Esophagus squamous epithelium (tissue), 5 donors: Measurements from ENCODE around the gene BTBD8. TPM values are rescaled to one million over a fixed set of nuclear protein-coding genes. Genes with fewer than 3 reads are reported as not detected.

Source experiments
- DNase-seq: peaks from one replicate; lab custom pipeline; 2025; lab: John Stamatoyannopoulos, UW
- H3K27ac ChIP-seq, 4 donors: fragments of 200-600 bp; sonication (generic); one replicate each; pipeline ENCODE4 v1.5.1; 2016 to 2019; ENCODE audit warnings: mild to moderate bottlenecking in 1 of 4
- H3K27me3 ChIP-seq, 4 donors: fragments of 200-600 bp; sonication (generic); 1 replicate in 3 of 4; 2 replicates in 1 of 4; pipeline versions ENCODE4 v1.5.1 to v1.6.0; 2017 to 2021; ENCODE audit warnings: antibody characterized with exemption in 1 of 4
- H3K36me3 ChIP-seq, 3 donors: fragments of 200-600 bp; sonication (generic); one replicate each; pipeline ENCODE4 v1.5.1; 2016 to 2019
- H3K4me1 ChIP-seq, 3 donors: fragments of 200-600 bp; sonication (generic); one replicate each; pipeline ENCODE4 v1.5.1; 2017 to 2019
- H3K4me3 ChIP-seq, 4 donors: fragments of 200-600 bp; sonication (generic); 1 replicate in 3 of 4; 2 replicates in 1 of 4; pipeline ENCODE4 v1.5.1; 2016 to 2019; ENCODE audit warnings: mild to moderate bottlenecking in 2 of 4, moderate library complexity in 1 of 4
- H3K9me3 ChIP-seq, 3 donors: fragments of 200-600 bp; sonication (generic); one replicate each; pipeline ENCODE4 v1.5.1; 2016 to 2019
- CTCF ChIP-seq, 6 experiments: fragments of 450-650 bp in 4 of 6; fragments of 200-600 bp in 2 of 6; sonication (generic) in 2 of 6; IDR thresholded peaks; one replicate each; pipeline ENCODE4 v1.5.1; 2016 to 2019; ENCODE audit warnings: antibody characterized with exemption in 6 of 6, mild to moderate bottlenecking in 4 of 6, moderate library complexity in 4 of 6
- POLR2A ChIP-seq, 4 donors: fragments of 450-650 bp; IDR thresholded peaks; one replicate each; pipeline ENCODE4 v1.6.1; 2017; ENCODE audit warnings: antibody characterized with exemption in 4 of 4, mild to moderate bottlenecking in 4 of 4, moderate library complexity in 3 of 4
- WGBS, 2 donors: methylation state at CpG; one replicate each; pipeline ENCODE4 v1.1.5; 2018; 5-methylcytosine and 5-hydroxymethylcytosine counted together
- intact Hi-C: fragments of 100-400 bp; cut with DNase I; formaldehyde crosslinking; loops from one replicate; pipeline ENCODE4 v1.15.0; 2022
- total RNA-seq, 4 donors: library from RNA; depleted of rRNA; stranded (reverse); fragments of >200 nt; gene quantifications; one replicate each; pipeline ENCODE4 v1.1.0, GENCODE V29; 2016
- donor health status: DM: yes; HTN: yes; CAD: no.

Gene BTBD8
- total RNA-seq, 4 donors from 2014 or later: 0.83 to 4.0 (median 2.7) TPM

- WGBS, 2 donors: 75 to 86% methylated on average over 3 of the region's 3 CpGs
- H3K27me3 ChIP-seq: no peaks in the 10 kb centered on the region
- no peak for DNase-seq
- TF ChIP-seq CTCF (IDR thresholded peaks at IDR 0.05): no peak
- TF ChIP-seq POLR2A (IDR thresholded peaks at IDR 0.05): no peak
- H3K4me1 ChIP-seq: no peaks in the 10 kb centered on the region
- intact Hi-C loops: no loop called here
- peaks cover 0 to 24% (median 0%) of the 10 kb centered on the region in 3 donors for H3K36me3 ChIP-seq
- H3K4me3 ChIP-seq: no peak overlapping the region
- no peaks in the 10 kb centered on the region for H3K9me3 ChIP-seq
- no peak overlapping the region for H3K27ac ChIP-seq
Measured at GRCh38 chr1:92105546-92106081, 25.5 kb downstream of the BTBD8 start.

DNA sequence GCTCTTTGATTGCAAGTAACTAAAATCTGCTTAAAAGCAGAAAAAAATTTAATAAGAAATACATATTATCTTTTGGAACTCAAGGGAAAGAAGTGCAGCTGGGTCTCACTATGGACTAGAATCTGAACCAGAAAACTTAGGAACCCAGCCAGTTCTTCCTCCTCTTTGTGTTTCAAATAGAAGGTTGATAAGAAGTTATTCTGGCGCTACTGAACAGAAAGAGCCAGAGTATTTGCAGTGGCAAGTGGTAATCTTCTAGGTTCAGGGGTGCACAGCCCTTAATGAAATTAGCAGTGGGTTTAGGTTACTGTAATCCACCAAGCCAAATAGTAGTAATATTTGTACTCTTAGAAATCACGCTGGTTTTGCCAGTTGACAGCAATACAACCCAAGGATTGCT lies 28.5 kb downstream of the BTBD8 start:
- no peak for TF ChIP-seq CTCF (IDR thresholded peaks at IDR 0.05)
- no peak for TF ChIP-seq POLR2A (IDR thresholded peaks at IDR 0.05)
- intact Hi-C loops: no loop called here
- Histone ChIP-seq H3K9me3 (no peaks in the 10 kb centered on the region), H3K4me3 (no peak overlapping the region), H3K27me3 (no peaks in the 10 kb centered on the region), H3K27ac (no peak overlapping the region), H3K4me1 (no peaks in the 10 kb centered on the region), H3K36me3 (peaks cover 0 to 4% (median 0%) of the 10 kb centered on the region in 3 donors)
- 91 to 93% methylated on average over 2 of the region's 2 CpGs for WGBS, 2 donors
- no peak for DNase-seq

DNA sequence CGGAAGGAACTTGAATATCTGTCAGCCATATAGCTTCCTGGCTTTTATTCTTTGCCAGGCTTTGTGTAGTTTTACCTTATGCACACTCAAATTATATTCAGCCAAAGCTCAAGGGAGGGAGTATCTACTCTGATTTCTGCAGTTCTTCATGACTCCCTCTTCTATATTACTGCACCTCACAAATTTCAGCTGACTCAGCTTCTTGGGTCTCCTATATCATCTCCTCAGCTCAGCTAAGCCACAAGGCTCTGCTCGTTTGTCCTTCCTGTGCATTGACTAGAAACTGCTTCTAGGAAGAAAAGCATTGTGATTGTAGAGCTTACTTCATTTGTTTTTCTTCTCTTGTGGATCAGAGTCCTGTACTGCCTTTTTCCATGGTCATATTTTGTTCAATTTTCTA lies 37.4 kb downstream of the BTBD8 start:
- Histone ChIP-seq H3K4me1 (no peaks in the 10 kb centered on the region), H3K27me3 (no peaks in the 10 kb centered on the region), H3K36me3 (no peaks in the 10 kb centered on the region), H3K27ac (no peak overlapping the region), H3K4me3 (no peak overlapping the region), H3K9me3 (no peaks in the 10 kb centered on the region)
- no peak for TF ChIP-seq CTCF (IDR thresholded peaks at IDR 0.05)
- TF ChIP-seq POLR2A (IDR thresholded peaks at IDR 0.05): no peak
- intact Hi-C loops: no loop called here
- WGBS, 2 donors: 18 to 59% methylated on average over 2 of the region's 2 CpGs
- DNase-seq: no peak

DNA sequence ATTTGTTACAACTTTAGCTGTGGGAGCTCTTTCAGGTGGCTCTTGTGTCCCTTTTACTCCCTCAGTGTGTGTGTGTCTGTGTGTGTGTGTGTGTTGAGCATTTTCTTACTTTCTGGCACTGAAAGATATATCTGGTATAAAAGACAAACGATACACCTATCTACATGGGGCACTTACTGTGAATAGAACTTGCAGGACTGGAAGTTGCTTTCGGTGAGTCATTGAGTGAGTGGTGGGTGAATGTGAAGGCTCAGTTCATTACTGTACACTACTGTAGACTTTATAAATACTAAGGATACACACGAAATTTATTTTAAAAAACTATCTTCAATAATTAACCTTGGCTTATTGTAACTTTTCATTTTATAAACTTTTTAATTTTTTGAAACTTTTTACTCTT lies 38.7 kb downstream of the BTBD8 start:
- no peaks in the 10 kb centered on the region for H3K27me3 ChIP-seq
- TF ChIP-seq CTCF (IDR thresholded peaks at IDR 0.05) (no peak), POLR2A (IDR thresholded peaks at IDR 0.05) (no peak)
- no peaks in the 10 kb centered on the region for H3K9me3 ChIP-seq
- 49 to 50% methylated on average over 3 of the region's 3 CpGs for WGBS, 2 donors
- no peaks in the 10 kb centered on the region for H3K36me3 ChIP-seq
- intact Hi-C loops: no loop called here
- H3K4me3 ChIP-seq: no peak overlapping the region
- no peak overlapping the region for H3K27ac ChIP-seq
- H3K4me1 ChIP-seq: no peaks in the 10 kb centered on the region
- no peak for DNase-seq

- Histone ChIP-seq H3K36me3 (no peaks in the 10 kb centered on the region), H3K9me3 (no peaks in the 10 kb centered on the region), H3K4me1 (no peaks in the 10 kb centered on the region), H3K27me3 (no peaks in the 10 kb centered on the region), H3K4me3 (no peak overlapping the region), H3K27ac (no peak overlapping the region)
- WGBS, 2 donors: 43 to 56% methylated on average over 3 of the region's 3 CpGs
- no peak for TF ChIP-seq CTCF (IDR thresholded peaks at IDR 0.05)
- TF ChIP-seq POLR2A (IDR thresholded peaks at IDR 0.05): no peak
- intact Hi-C loops: no loop called here
- DNase-seq: no peak
Measured at GRCh38 chr1:92123868-92124267, 43.7 kb downstream of the BTBD8 start.
